Activated CD4-positive, alpha-beta T cell treated with anti-CD3 and anti-CD28 coated beads, Interleukin-2, Interleukin-6, amounts not matched to agents 100 ng/mL and 50 ng/mL, durations not matched to agents 16 hours and 8 hours (primary cell): ENCODE measurements around the gene MYO15B.

Source experiments
- DNase-seq: peaks from one replicate; pipeline ENCODE4 v3.0.0-alpha.2; 2020

Gene MYO15B

GRCh38 chr17:75670868-75671267 lies 83.3 kb downstream of the MYO15B start:
- DNase-seq, result no peak

DNA sequence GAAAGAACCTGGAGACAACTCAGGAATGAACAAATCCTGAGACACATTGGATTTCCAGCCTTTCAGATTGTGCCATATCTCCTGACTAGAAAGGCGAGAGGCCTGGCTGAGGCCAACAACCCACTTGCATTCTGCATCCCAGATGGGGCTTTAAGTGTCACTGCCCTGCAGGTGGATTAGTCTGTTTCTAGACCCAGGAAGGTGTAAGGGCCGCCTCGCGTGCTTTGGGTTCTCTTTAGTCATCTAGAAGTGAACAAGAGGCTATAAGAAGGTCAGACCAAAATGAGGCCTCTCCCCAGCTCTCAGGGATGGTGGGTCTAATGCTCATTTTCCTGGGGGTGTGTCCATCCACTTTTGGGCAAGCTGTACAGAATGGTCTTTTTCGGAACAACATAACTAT lies 84.4 kb downstream of the MYO15B start:
- no peak for DNase-seq

DNA sequence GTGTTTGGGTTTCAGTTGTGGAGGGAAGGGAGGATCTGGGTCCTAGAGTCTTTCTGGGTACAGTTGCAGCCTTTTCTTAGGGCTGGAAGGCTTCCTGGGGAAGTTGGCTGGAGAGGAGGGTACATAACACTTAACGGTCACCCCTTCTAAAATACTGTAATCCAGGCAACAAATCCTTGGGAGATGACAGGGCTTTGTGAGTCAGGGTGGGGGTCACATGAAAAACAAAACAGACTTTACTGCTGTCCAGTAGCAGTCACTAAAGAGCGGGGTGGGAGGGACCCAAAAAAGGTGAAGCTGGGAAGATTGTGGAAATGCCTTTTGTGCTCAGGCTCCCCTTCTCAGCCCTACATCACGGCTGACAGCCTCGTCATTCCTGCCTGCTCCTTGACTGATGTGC lies 85.9 kb downstream of the MYO15B start:
- DNase-seq, result no peak
